Measurements from ENCODE around the gene ERC1.
"Not testable (repeated sequence)": the region's sequence is repeated elsewhere in the genome, so short reads cannot be mapped to it uniquely, and the experiment has no call there.

Gene ERC1

GRCh38 chr12:1185460-1186182 lies 194.6 kb downstream of the ERC1 start:
- DNase-seq (ENCODE audit: low read depth, low spot score) = no peak

DNA sequence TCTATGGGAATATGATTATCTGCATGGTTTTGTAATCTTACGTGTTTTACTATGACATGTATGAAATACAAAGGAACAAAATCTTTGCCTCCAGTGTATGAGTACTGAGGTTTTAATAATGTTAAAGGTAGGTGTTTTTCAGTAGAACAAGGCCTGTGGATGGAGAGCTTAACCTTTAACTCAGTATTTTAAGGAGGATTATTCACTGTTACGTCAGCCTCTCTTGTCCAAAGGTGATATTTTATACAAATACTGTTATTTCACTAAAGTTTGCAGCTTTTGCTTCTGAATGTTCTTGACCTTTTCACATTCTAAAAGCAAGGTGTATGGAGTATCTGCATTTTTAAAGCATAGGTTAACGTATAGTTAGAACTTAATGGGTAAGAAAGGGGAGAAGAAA lies 195.3 kb downstream of the ERC1 start:
- DNase-seq (ENCODE audit: low read depth, low spot score) = no peak

GRCh38 chr12:1188016-1188415 lies 197.0 kb downstream of the ERC1 start:
- no peak for DNase-seq (ENCODE audit: low read depth, low spot score)

DNA sequence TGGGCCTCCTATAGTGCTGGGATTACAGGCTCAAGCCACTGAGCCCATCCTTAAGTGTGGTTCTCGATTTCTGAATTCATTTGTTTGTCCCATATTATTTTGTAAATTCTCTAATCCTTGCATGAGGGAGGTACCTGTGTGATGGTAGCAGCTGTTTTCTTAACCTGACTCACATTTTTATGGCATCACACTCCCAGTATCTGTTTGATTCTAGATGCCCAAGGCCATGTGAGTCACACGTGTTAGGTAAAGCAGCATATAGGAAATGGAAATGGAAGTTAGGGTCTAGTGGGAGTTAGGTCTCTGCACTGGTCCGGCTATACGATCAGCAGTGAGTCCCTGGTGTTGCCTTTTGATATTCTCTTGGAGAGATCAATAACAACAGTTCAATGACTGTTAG lies 198.1 kb downstream of the ERC1 start:
- no peak for DNase-seq (ENCODE audit: low read depth, low spot score)

GRCh38 chr12:1195513-1195912 lies 204.5 kb downstream of the ERC1 start:
- DNase-seq (ENCODE audit: low read depth, low spot score) = no peak

- DNase-seq (ENCODE audit: low read depth, low spot score) = no peak
Measured at GRCh38 chr12:1197264-1198018, 206.4 kb downstream of the ERC1 start.

- DNase-seq (ENCODE audit: low read depth, low spot score) = not testable (repeated sequence)
Measured at GRCh38 chr12:1198854-1199253, 207.8 kb downstream of the ERC1 start.

GRCh38 chr12:1199700-1200099 lies 208.7 kb downstream of the ERC1 start:
- no peak for DNase-seq (ENCODE audit: low read depth, low spot score)

DNA sequence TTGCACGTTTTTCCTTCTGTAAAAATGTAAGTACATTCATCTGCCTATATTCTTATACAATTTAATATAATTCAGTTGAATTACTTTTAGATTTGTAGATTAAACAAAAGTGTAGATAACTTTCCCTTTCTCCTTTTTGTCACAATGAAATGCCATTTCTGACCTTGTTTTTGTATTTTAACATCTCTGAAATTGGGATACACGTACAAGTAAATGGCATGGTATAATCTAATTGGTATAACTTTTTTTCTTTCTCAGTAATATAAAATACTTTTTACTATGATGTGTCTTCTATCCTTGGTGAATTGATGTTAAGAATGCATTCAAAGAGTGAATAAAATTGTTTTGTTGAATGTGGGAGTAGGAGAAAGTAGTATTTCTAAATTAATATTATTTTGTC lies 210.0 kb downstream of the ERC1 start:
- no peak for DNase-seq (ENCODE audit: low read depth, low spot score)

DNA sequence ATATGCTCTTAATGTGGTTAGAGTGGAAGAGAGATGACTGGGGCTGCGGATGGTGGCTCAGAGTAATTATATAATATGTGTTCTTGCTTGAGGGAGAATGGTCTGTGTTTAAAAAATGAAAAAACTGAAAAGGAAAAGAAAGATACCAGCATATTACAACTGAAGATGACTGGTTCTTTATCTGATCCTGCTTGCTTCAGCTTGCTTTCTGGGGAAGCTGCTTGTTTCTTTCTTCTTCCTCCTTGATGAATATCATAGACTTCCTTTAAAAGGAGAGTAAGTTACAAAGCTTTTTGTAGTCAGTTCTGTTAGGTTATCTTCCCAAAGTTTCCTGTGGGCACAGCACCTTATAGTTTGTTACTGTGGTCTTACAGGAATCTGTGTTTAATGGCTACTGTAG lies 210.9 kb downstream of the ERC1 start:
- DNase-seq (ENCODE audit: low read depth, low spot score) = no peak

GRCh38 chr12:1203735-1204019 lies 212.7 kb downstream of the ERC1 start:
- DNase-seq (ENCODE audit: low read depth, low spot score) = no peak

GRCh38 chr12:1204581-1205121 lies 213.6 kb downstream of the ERC1 start:
- DNase-seq (ENCODE audit: low read depth, low spot score) = no peak

DNA sequence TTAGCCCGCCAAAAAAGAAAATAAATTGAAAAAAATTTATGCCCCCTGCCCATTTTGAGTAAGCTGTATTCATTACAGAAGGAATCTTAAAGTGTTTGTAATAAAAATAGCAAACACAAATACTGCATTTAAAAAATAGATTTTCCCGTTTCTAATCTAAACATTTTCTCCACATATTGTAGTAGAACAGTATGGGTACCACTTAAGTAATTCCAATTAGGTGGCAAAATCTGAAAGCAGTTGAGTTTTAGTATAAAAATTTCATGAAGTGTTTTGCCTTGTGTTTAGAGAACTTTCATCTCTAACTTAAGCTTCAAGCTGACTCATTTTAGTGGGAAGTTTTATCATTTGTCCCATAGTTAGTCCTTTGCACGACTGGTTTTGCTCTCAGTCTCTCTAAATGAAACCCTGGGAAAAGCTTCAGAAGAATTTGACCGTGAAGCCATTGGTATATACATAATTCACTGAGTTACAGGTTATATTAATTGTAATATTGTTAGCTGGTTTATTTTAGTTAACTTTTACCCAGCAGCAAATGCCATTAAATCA lies 214.6 kb downstream of the ERC1 start:
- DNase-seq (ENCODE audit: low read depth, low spot score) = no peak

DNA sequence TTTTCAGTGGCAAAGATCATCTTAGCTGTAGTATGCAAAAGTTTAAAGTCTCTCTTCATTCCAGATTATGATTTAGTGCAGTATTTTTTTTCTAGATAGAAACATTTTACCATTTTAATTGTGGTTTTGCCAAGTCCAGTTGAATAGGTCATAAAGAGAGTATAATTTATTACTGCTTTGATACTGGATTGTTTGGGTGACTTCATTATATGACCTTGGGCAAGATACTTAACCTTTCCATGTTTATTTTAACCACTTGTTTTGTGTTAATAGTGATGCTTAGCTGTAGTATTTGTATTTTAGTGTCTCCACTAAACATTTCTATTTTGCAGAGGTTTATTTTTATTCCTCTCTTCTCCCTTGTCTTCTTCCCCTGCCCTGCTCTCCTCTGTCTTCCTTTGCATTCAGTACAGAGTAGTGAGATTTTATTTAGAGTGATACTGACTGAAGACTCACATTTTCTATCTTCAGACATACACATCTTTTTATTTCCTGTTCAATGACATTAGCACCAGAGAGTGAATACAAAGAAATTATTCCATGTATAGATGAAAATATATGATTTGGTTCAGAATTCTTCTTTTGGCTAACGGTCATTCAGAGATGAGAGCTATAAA lies 215.2 kb downstream of the ERC1 start:
- no peak for DNase-seq (ENCODE audit: low read depth, low spot score)

DNA sequence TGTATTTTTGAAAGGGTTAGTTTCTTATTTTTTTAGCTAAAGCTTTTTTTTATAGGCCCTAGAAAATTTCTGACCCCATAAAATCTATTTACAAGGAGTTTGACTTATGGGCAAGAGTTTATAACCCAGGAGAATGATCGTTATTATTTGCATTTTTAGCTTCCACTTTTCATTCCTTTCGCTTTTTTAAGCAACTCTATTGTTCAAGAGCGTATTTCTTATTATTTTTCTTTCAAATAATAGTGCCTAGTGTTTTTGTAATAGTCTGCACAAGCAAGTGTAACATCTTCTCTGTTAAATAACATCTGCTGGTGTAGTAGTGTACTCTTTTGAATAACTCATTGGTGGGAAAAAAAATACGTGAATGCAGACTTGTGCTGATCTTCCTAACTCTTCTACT lies 216.3 kb downstream of the ERC1 start:
- no peak for DNase-seq (ENCODE audit: low read depth, low spot score)

DNA sequence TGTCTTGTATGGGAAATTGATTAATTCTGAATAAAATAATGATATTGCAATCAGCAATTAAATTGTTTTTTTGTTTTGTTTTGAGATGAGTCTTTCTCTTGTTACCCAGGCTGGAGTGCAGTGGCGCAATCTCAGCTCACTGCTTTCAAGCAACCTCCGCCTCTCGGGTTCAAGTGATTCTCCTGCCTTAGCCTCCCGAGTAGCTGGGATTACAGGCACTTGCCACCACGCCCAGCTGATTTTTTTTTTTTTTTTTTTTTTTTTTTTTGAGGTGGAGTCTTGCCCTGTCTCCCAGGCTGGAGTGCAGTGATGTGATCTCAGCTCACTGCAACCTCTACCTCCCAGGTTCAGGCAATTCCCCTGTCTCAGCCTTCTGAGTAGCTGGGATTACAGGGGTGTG lies 217.7 kb downstream of the ERC1 start:
- DNase-seq (ENCODE audit: low read depth, low spot score) = not testable (repeated sequence)

DNA sequence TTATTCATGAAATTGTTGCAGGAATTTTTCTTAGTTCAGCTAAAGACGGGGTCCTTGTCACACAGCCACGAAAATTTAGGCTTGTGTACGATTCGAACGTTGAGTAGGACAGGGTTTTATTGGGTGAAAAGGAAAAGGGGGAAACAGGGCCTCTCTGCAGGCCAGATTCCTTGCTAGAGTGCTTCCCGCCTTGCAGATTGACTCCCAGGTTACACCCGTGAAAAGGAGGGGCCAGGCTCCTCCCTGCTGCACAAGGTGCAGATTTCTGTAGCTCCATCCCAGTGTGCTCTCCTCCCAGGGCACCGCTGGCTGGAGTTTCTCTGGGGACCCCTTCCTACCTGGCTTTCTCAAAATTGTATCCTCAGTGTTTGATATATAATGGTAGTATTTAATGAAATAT lies 221.5 kb downstream of the ERC1 start:
- no peak for DNase-seq (ENCODE audit: low read depth, low spot score)

GRCh38 chr12:1213205-1213604 lies 222.2 kb downstream of the ERC1 start:
- DNase-seq (ENCODE audit: low read depth, low spot score) = no peak

DNA sequence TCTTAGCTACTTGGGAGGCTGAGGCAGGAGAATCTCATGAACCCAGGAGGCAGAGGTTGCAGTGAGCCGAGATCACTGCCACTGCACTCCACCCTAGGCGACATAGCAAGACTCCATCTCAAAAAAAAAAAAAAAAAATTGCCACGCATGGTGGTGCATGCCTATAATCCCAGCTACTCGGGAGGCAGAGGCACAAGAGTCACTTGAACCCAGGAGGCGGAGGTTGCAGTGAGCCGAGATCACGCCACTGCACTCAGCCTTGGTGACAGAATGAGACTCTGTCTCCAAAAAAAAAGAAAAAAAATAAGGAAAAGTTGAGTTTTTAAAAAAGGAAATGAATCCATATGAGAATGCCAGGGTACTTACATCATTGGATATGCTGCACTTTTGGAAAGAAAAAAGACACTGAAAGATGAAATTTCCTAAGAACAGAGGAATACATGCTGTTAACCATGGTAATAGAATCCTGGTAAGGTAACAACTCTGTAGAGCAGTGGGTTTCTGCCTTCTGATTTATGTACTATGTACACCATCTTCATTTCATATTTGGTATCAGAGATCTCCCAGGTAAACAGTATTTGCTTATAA lies 222.7 kb downstream of the ERC1 start:
- DNase-seq (ENCODE audit: low read depth, low spot score) = no peak

GRCh38 chr12:1216560-1216959 lies 225.5 kb downstream of the ERC1 start:
- DNase-seq (ENCODE audit: low read depth, low spot score) = no peak

- no peak for DNase-seq (ENCODE audit: low read depth, low spot score)
Measured at GRCh38 chr12:1217191-1217949, 226.3 kb downstream of the ERC1 start.
